K562 (cell line): ENCODE data around the gene EIF3K. TPM values are rescaled to one million over a fixed set of nuclear protein-coding genes. Genes with fewer than 3 reads are reported as not detected.

Experiments
- ATAC-seq: fragments of 200-7000 bp; cut with Tn5 transposase; 3 replicates; pipeline ENCODE4 v1.9.1; 2020; ENCODE audit warnings: moderate library complexity
- BruUV-seq: library from RNA; stranded (reverse); fragments of 400-500 nt; replicated peaks from 2 replicates; lab custom pipeline; 2021; lab: Mats Ljungman, UMichigan
- CTCF ChIA-PET: fragments of 300-600 bp; formaldehyde crosslinking; extraction: SDS; loops from one replicate; lab custom pipeline; 2021; ENCODE audit warnings: low intra/inter-chr PET ratio; lab: Yijun Ruan, JAX
- POLR2A ChIA-PET: fragments of 300-600, 350-650 bp; sonication (Branson Sonifier 250); formaldehyde crosslinking; extraction: SDS; loops from one replicate; lab custom pipeline; 2021; ENCODE audit warnings: antibody characterized with exemption, inconsistent platforms; lab: Yijun Ruan, JAX
- DNase-seq, 4 experiments: peaks; one replicate each; pipeline versions ENCODE4 v3.0.0 to v3.0.0-alpha.2; 2011 to 2018; ENCODE audit warnings: low spot score in 3 of 4, mixed read lengths in 3 of 4; ENCODE audit errors: extremely low read depth in 1 of 4
- FAIRE-seq: peaks from 2 replicates; lab custom pipeline; 2011; peaks lifted over from hg19 to GRCh38; lab: Jason Lieb, UNC
- H2AFZ ChIP-seq: 2 replicates; pipeline ENCODE4 v1.6.0; 2011; ENCODE audit warnings: low read depth, low read length, control low read depth, inconsistent platforms
- H3K27ac ChIP-seq: fragments of 200-600 bp; 3 replicates; pipeline ENCODE4 v1.8.0; 2011; ENCODE audit warnings: low read depth, mild to moderate bottlenecking, control low read depth, inconsistent platforms, low read length, moderate library complexity, mixed read lengths; ENCODE audit errors: extremely low read depth
- H3K27me3 ChIP-seq, 2 experiments: fragments of 300-600 bp in 1 of 2; 2 replicates in 1 of 2; 3 replicates in 1 of 2; pipeline versions ENCODE4 v1.6.0 to v1.8.0; 2011; ENCODE audit warnings: inconsistent platforms in 2 of 2, low read length in 2 of 2, mild to moderate bottlenecking in 1 of 2, mixed read lengths in 1 of 2, moderate library complexity in 1 of 2; ENCODE audit not compliant: control insufficient read depth in 2 of 2, insufficient read depth in 2 of 2
- H3K36me3 ChIP-seq: fragments of 300-600 bp; 3 replicates; pipeline ENCODE4 v1.8.0; 2011; ENCODE audit warnings: mild to moderate bottlenecking, low read length, inconsistent platforms; ENCODE audit not compliant: control insufficient read depth, insufficient read depth
- H3K4me1 ChIP-seq, 2 experiments: fragments of 200-600 bp in 1 of 2; replicated peaks in 1 of 2; 2 replicates in 1 of 2; 3 replicates in 1 of 2; pipeline versions ENCODE4 v1.5.1 to v1.8.0; 2011; ENCODE audit warnings: inconsistent platforms in 2 of 2, low read length in 2 of 2, mild to moderate bottlenecking in 1 of 2, mixed read lengths in 1 of 2, moderate library complexity in 1 of 2; ENCODE audit not compliant: control insufficient read depth in 2 of 2, insufficient read depth in 2 of 2
- H3K4me2 ChIP-seq: 2 replicates; pipeline ENCODE4 v1.6.1; 2011; ENCODE audit warnings: low read length, control low read depth, inconsistent platforms, mixed read lengths; ENCODE audit not compliant: insufficient read depth
- H3K4me3 ChIP-seq: fragments of 200-600 bp; sonication (generic), shearing (Covaris generic); 2 replicates; pipeline ENCODE4 v1.5.1; 2016; ENCODE audit warnings: control low read depth, inconsistent platforms
- H3K79me2 ChIP-seq: fragments of 200-600 bp; 3 replicates; pipeline ENCODE4 v1.8.0; 2011; ENCODE audit warnings: low read length, inconsistent platforms; ENCODE audit not compliant: control insufficient read depth, insufficient read depth
- H3K9ac ChIP-seq, 2 experiments: 2 replicates each; pipeline versions ENCODE4 v1.6.0 to v1.6.1; 2011; ENCODE audit warnings: low read depth in 2 of 2, low read length in 2 of 2, control low read depth in 1 of 2, inconsistent platforms in 1 of 2, mild to moderate bottlenecking in 1 of 2, mixed read lengths in 1 of 2; ENCODE audit not compliant: insufficient read depth in 1 of 2
- H3K9me1 ChIP-seq: one replicate; pipeline ENCODE4 v1.6.0; 2011; ENCODE audit warnings: inconsistent platforms, mild to moderate bottlenecking, low read length, moderate library complexity; ENCODE audit not compliant: control insufficient read depth, insufficient read depth
- H3K9me3 ChIP-seq: replicated peaks from 2 replicates; pipeline ENCODE4 v1.5.1; 2011; ENCODE audit warnings: low read depth, low read length, inconsistent platforms; ENCODE audit not compliant: control insufficient read depth, insufficient read depth
- H4K20me1 ChIP-seq: replicated peaks from 2 replicates; pipeline ENCODE4 v1.6.1; 2011; ENCODE audit warnings: low read length, inconsistent platforms, mixed read lengths; ENCODE audit not compliant: control insufficient read depth, insufficient read depth
- EZH2 ChIP-seq: IDR thresholded peaks from 2 replicates; pipeline ENCODE4 v1.6.1; 2012; ENCODE audit warnings: low read depth, mild to moderate bottlenecking, inconsistent platforms, low read length, borderline replicate concordance
- GABPB2 ChIP-seq: fragments of 250-450 bp; sonication (Bioruptor Pico); conservative IDR thresholded peaks from 2 replicates; pipeline ENCODE4 v1.5.1; 2021; ENCODE audit warnings: mild to moderate bottlenecking
- HES1 ChIP-seq: fragments of 450-650 bp; IDR thresholded peaks from 2 replicates; pipeline ENCODE4 v1.6.1; 2016; ENCODE audit warnings: low read depth, mild to moderate bottlenecking, moderate library complexity
- MTF1 ChIP-seq: fragments of 250-450 bp; sonication (Bioruptor Pico); IDR thresholded peaks from 2 replicates; pipeline ENCODE4 v1.9.0; 2021; ENCODE audit warnings: moderate library complexity, mild to moderate bottlenecking, inconsistent platforms, borderline replicate concordance
- POLR2A ChIP-seq: fragments of 450-650 bp; conservative IDR thresholded peaks from 2 replicates; pipeline ENCODE4 v1.6.1; 2016
- POLR2AphosphoS5 ChIP-seq: IDR thresholded peaks from 2 replicates; pipeline ENCODE4 v1.6.1; 2011; ENCODE audit warnings: mild to moderate bottlenecking, low read depth, low read length, moderate library complexity; ENCODE audit not compliant: control insufficient read depth, insufficient read depth
- POLR2B ChIP-seq: fragments of 450-650 bp; IDR thresholded peaks from 2 replicates; pipeline ENCODE4 v1.6.1; 2018; ENCODE audit warnings: low read depth; ENCODE audit not compliant: partially characterized antibody
- RBFOX2 ChIP-seq: fragments of 200-400 bp; formaldehyde crosslinking; IDR thresholded peaks from 2 replicates; pipeline ENCODE4 v1.6.1; 2017; ENCODE audit warnings: low read depth, mild to moderate bottlenecking, low read length, moderate library complexity
- ZNF121 ChIP-seq: sonication (generic); formaldehyde crosslinking; conservative IDR thresholded peaks from 2 replicates; pipeline ENCODE4 v1.8.0; 2022; ENCODE audit warnings: missing genetic modification reagents
- WGBS: fragments of 100-300 bp; shearing (Covaris generic); methylation state at CpG from one replicate; pipeline ENCODE4 v1.1.6; 2016; ENCODE audit warnings: low coverage, mixed read lengths; ENCODE audit not compliant: insufficient coverage; ENCODE audit errors: missing lambda C conversion rate; 5-methylcytosine and 5-hydroxymethylcytosine counted together
- in situ Hi-C: fragments of 300-500 bp; cut with MboI; formaldehyde crosslinking; loops from 4 replicates; pipeline ENCODE4 v1.15.0; 2018; ENCODE audit warnings: inconsistent platforms, mixed read lengths
- intact Hi-C: fragments of 100-400 bp; cut with micrococcal nuclease; formaldehyde crosslinking; loops from 2 replicates; pipeline ENCODE4 v1.14.2; 2022
- polyA plus RNA-seq, 8 experiments: library from polyadenylated mRNA; depleted of rRNA in 4 of 8; stranded (reverse) in 5 of 8; unstranded in 3 of 8; fragments of >200 nt; fragmentation: Nextera tagmentation in 2 of 8; fragmentation: Illumina TruSeq in 1 of 8; extraction: Ambion mirVana in 2 of 8; extraction: Trizol in 1 of 8; gene quantifications; 2 replicates each; pipeline versions ENCODE4 v1.2.1 to v1.2.3, GENCODE V29; 2011 to 2014; ENCODE audit warnings: inconsistent platforms in 1 of 8, missing spikeins in 1 of 8
- total RNA-seq, 7 experiments: library from RNA; depleted of rRNA in 6 of 7; stranded (reverse); fragments of >200 nt in 6 of 7; fragmentation: Illumina TruSeq in 2 of 7; extraction: Trizol in 2 of 7; gene quantifications; 2 replicates each; pipeline versions ENCODE4 v1.2.1 to v1.2.3, GENCODE V29; 2011 to 2021; ENCODE audit warnings: low replicate concordance in 1 of 7

Gene EIF3K
- total and polyA plus RNA-seq, 9 of the 15 experiments (the other 6 are each of a cell fraction or from before 2014, with no cell fraction given): 387 to 1,827 (median 733) TPM

DNA sequence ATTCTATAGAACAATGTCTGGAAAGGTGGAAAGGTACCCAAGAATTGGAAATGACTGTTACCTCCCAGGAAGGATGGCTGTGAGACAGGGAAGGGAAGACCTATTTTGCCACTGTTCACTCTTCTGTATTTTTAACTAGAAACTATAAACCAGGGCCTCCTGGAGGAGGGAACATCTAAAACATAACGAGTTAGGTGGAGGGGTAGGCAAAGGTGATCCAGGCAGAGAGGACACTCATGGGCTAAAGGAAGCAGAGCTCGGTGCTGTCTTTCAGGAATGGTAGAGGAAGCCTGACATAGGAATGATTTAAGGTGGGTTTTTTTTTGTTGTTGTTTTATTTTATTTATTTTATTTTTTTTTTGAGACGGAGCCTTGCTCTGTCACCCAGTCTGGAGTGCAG is 5.8 kb downstream of the EIF3K start:
- in situ Hi-C loops (no loop called here), intact Hi-C loops (no loop called here)
- no peak for DNase-seq
- Histone ChIP-seq H3K36me3 (peaks cover 95% of the 10 kb centered on the region), H3K9ac (no peak overlapping the region), H3K79me2 (peaks cover 20% of the 10 kb centered on the region), H3K9me1 (no peaks in the 10 kb centered on the region), H3K4me3 (no peak overlapping the region), H2AFZ (no peak overlapping the region)
- 96% methylated on average over 3 of the region's 3 CpGs for WGBS
- peak; percentile 28; the same call in 1 of the 2 replicates for TF ChIP-seq POLR2AphosphoS5
- no peak for TF ChIP-seq POLR2B
- no peak for TF ChIP-seq GABPB2
- no peak for TF ChIP-seq MTF1 (CRISPR knock-in tag)
- no peak for TF ChIP-seq HES1
- peak; percentile 51; the same call in 1 of the 2 replicates for TF ChIP-seq POLR2A
- TF ChIP-seq, all 486 proteins: peak for 2
- H3K9me3 ChIP-seq: no peaks in the 10 kb centered on the region
- no peak overlapping the region for H3K27ac ChIP-seq
- FAIRE-seq (no peak), ATAC-seq (no peak)
- ChIA-PET POLR2A (no interaction called here), CTCF (no interaction called here)
- H3K4me2 ChIP-seq: no peak overlapping the region
- no TSS peak for BruUV-seq
- H3K27me3 ChIP-seq: no peaks in the 10 kb centered on the region
- peaks cover 4% of the 10 kb centered on the region; the same call in 1 of the 2 replicates for H4K20me1 ChIP-seq
- peaks cover 6 to 8% of the 10 kb centered on the region in 2 experiments; a peak in 3 of 5 replicates for H3K4me1 ChIP-seq

DNA sequence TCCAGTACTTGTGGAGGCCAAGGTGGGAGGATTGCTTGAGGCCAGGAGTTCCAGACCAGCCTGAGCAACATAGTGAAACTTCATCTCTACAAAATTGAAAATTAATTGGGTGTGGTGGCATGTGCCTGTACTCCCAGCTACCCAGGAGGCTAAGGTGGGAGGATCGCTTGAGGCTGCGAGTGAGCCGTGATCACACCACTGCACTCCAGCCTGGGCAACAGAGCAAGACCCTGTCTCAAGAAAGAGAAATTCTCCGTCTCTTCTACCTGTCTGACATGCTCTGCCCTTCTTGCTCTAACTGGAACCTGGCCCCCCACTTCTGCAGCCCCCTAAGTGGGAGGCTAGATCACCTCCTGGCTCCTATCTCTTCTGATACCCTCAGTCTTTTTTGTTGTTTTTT is 7.4 kb downstream of the EIF3K start:
- ChIA-PET POLR2A (no interaction called here), CTCF (no interaction called here)
- DNase-seq (no peak), FAIRE-seq (no peak), ATAC-seq (no peak)
- in situ Hi-C loops: no loop called here
- Histone ChIP-seq H2AFZ (no peak overlapping the region), H3K27me3 (no peaks in the 10 kb centered on the region), H3K79me2 (peaks cover 6% of the 10 kb centered on the region), H3K36me3 (peaks cover 92% of the 10 kb centered on the region), H3K4me3 (no peak overlapping the region), H3K4me1 (no peaks in the 10 kb centered on the region; a peak in 1 of 5 replicates), H3K9me1 (no peaks in the 10 kb centered on the region), H3K4me2 (no peak overlapping the region), H4K20me1 (no peaks in the 10 kb centered on the region; the same call in 1 of the 2 replicates), H3K27ac (no peak overlapping the region), H3K9me3 (no peaks in the 10 kb centered on the region), H3K9ac (no peak overlapping the region)
- TF ChIP-seq POLR2A (0 out of 2 replicates have a peak, but pooled peaks have one; percentile 25), RBFOX2 (peak; percentile 9; the same call in 1 of the 2 replicates), EZH2 (no peak), ZNF121 (CRISPR knock-in tag) (peak; percentile 54; the same call in 1 of the 2 replicates)
- intact Hi-C loops: no loop called here
- 87% methylated on average over 4 of the region's 4 CpGs for WGBS
- BruUV-seq: no TSS peak
